ENCODE results near the gene MGST2.

DNA sequence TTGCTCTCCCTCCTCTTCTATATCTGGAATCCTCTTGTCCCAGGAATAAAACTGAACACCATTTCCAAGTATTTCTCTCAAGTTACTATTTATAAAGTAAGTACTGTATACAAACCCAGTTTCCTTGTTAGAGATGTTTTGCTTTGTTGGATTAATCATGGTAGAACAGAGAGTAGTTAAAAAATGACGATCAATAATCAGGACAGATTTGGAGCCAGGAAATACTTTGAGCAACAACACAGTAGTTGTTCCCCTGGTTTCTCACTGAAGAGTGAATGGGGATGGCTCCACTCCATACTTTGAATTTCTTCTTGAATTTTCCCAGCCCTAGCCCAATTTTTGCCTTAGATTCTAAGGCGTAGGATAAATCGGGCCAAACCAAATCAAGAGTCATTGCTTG, 21.4 kb downstream of the MGST2 start:
- TF ChIP-seq, protein P1, sequence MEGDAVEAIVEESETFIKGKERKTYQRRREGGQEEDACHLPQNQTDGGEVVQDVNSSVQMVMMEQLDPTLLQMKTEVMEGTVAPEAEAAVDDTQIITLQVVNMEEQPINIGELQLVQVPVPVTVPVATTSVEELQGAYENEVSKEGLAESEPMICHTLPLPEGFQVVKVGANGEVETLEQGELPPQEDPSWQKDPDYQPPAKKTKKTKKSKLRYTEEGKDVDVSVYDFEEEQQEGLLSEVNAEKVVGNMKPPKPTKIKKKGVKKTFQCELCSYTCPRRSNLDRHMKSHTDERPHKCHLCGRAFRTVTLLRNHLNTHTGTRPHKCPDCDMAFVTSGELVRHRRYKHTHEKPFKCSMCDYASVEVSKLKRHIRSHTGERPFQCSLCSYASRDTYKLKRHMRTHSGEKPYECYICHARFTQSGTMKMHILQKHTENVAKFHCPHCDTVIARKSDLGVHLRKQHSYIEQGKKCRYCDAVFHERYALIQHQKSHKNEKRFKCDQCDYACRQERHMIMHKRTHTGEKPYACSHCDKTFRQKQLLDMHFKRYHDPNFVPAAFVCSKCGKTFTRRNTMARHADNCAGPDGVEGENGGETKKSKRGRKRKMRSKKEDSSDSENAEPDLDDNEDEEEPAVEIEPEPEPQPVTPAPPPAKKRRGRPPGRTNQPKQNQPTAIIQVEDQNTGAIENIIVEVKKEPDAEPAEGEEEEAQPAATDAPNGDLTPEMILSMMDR (IDR thresholded peaks at IDR 0.05; ENCODE audit: low read depth, low read length, missing input control), result no peak
- no peak for TF ChIP-seq FOXA1 (IDR thresholded peaks at IDR 0.05)
- TF ChIP-seq YY1 (IDR thresholded peaks at IDR 0.05), result peak; percentile 49
